Measurements from ENCODE around the gene PLB1.
A peak's percentile ranks its signal among the peaks of the same experiment; 100 is the strongest.

Gene PLB1

DNA sequence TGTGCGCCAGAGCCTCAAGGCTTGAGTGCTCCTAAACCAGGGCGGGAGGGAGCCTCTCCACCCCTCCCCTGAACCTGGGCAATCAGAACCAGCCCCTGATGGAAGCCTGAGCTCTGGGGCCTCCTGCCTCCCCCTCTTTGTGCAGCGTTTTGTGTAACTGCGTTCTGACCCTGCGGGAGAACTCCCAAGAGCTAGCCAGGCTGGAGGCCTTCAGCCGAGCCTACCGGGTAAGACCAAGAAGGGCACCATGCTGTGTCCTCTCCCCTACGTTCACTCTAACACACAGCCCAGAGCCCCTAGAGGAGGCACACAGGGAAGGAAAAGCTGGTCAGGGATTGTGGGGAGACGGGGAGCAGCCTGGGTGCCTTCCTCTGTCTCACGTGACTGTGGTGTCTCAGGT, 108.0 kb downstream of the PLB1 start:
- DNase-seq, result no peak
- TF ChIP-seq, protein P1, sequence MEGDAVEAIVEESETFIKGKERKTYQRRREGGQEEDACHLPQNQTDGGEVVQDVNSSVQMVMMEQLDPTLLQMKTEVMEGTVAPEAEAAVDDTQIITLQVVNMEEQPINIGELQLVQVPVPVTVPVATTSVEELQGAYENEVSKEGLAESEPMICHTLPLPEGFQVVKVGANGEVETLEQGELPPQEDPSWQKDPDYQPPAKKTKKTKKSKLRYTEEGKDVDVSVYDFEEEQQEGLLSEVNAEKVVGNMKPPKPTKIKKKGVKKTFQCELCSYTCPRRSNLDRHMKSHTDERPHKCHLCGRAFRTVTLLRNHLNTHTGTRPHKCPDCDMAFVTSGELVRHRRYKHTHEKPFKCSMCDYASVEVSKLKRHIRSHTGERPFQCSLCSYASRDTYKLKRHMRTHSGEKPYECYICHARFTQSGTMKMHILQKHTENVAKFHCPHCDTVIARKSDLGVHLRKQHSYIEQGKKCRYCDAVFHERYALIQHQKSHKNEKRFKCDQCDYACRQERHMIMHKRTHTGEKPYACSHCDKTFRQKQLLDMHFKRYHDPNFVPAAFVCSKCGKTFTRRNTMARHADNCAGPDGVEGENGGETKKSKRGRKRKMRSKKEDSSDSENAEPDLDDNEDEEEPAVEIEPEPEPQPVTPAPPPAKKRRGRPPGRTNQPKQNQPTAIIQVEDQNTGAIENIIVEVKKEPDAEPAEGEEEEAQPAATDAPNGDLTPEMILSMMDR (IDR thresholded peaks at IDR 0.05; ENCODE audit: low read depth, low read length), result no peak
- Histone ChIP-seq H3K4me3 (ENCODE audit: low read depth, low read length) (no peak overlapping the region), H3K9me3 (ENCODE audit: severe bottlenecking) (no peaks in the 10 kb centered on the region), H3K27ac (no peak overlapping the region), H3K36me3 (no peaks in the 10 kb centered on the region), H3K27me3 (ENCODE audit: insufficient read depth, low read depth, severe bottlenecking) (no peaks in the 10 kb centered on the region)

DNA sequence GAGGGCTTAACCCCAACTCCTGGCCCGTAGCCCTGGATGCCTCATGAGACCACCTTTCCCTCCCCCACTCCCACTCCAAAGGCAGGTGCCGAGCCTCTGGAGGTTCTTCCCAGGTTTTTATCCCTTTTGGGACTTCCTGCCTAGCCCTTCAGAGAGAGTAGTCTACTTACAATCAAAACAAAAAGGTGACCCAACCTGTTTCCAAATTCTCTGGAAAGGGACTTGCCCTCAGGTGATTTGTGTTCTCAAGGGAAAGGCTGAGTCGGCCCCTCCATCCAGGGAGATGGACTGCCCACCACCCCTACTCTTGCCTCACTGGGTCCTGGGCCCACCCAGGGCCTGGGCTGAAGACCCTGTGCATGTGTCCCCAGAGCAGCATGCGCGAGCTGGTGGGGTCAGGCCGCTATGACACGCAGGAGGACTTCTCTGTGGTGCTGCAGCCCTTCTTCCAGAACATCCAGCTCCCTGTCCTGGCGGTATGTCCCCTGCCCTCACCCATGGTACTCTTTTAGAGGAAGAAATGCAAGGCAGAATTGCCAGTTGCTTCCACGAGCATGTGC, 108.5 kb downstream of the PLB1 start:
- Histone ChIP-seq H3K27me3 (ENCODE audit: insufficient read depth, low read depth, severe bottlenecking) (no peaks in the 10 kb centered on the region), H3K9me3 (ENCODE audit: severe bottlenecking) (no peaks in the 10 kb centered on the region), H3K27ac (no peak overlapping the region), H3K4me3 (ENCODE audit: low read depth, low read length) (no peak overlapping the region), H3K36me3 (no peaks in the 10 kb centered on the region)
- DNase-seq, result no peak
- TF ChIP-seq, protein P1 (IDR thresholded peaks at IDR 0.05; ENCODE audit: low read depth, low read length), result no peak

- TF ChIP-seq, protein P1 (IDR thresholded peaks at IDR 0.05; ENCODE audit: low read depth, low read length), result peak; percentile 65
- Histone ChIP-seq H3K27ac (peak overlapping the region; percentile 62), H3K27me3 (ENCODE audit: insufficient read depth, low read depth, severe bottlenecking) (no peaks in the 10 kb centered on the region), H3K9me3 (ENCODE audit: severe bottlenecking) (no peaks in the 10 kb centered on the region), H3K4me3 (ENCODE audit: low read depth, low read length) (no peak overlapping the region), H3K36me3 (no peaks in the 10 kb centered on the region)
- DNase-seq, result peak; percentile 82
Observed at GRCh38 chr2:28606986-28607441, 111.2 kb downstream of the PLB1 start.

GRCh38 chr2:28607730-28608499, 112.1 kb downstream of the PLB1 start:
- no peaks in the 10 kb centered on the region for H3K36me3 ChIP-seq
- H3K27me3 ChIP-seq (ENCODE audit: insufficient read depth, low read depth, severe bottlenecking), result no peaks in the 10 kb centered on the region
- DNase-seq, result peak; percentile 45
- TF ChIP-seq, protein P1 (IDR thresholded peaks at IDR 0.05; ENCODE audit: low read depth, low read length), result no peak
- H3K27ac ChIP-seq, result peak overlapping the region; percentile 62
- no peaks in the 10 kb centered on the region for H3K9me3 ChIP-seq (ENCODE audit: severe bottlenecking)
- no peak overlapping the region for H3K4me3 ChIP-seq (ENCODE audit: low read depth, low read length)

DNA sequence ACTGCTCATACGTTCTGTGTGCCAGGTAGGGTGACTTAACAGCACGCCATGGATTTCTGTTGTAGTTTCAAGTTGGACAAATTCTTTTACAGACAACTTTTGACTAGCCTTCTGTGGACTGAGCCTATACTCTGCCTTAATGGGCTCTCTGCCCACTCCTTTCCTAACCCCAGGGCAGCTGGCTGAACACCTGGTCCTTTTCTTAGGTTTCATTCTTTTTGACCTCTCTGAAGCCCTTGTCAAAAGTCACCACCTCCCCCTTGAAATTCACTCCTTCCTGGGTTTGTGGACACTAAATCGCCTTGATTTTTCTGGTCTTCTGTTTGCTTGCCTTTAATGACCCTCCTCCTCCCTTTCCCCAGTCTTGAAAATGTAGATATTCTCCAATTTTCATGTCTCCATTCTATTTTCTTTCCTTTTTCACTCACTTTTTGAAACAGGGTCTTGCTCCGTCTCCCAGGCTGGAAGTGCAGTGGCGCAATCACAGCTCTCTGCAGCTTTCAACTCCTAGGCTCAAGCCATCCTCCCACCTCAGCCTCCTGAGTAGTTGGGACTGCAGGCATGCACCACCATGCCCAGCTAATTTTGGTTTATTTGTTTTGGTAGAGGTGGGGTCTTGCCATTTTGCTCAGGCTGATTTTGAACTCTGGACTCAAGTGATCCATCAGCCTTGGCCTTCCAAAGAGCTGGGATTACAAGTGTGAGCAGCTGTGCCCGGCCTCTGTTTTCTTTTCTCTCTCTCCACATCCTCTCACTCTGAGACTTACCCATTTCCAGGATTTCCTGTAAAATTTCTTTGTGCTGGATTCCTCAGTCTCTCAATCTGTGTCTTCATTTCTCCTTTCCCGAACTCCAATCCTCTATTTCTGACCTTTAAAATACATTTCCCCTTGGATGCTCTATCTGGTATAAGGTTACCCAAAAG, 112.9 kb downstream of the PLB1 start:
- TF ChIP-seq, protein P1 (IDR thresholded peaks at IDR 0.05; ENCODE audit: low read depth, low read length), result no peak
- H3K27ac ChIP-seq, result no peak overlapping the region
- H3K4me3 ChIP-seq (ENCODE audit: low read depth, low read length), result no peak overlapping the region
- no peaks in the 10 kb centered on the region for H3K9me3 ChIP-seq (ENCODE audit: severe bottlenecking)
- H3K27me3 ChIP-seq (ENCODE audit: insufficient read depth, low read depth, severe bottlenecking), result no peaks in the 10 kb centered on the region
- DNase-seq, result no peak
- H3K36me3 ChIP-seq, result no peaks in the 10 kb centered on the region

All from WERI-Rb-1 (cell line).